Stomach smooth muscle (tissue), 2 donors: ENCODE measurements around the gene GALNT18.

Source experiments
- H3K27ac ChIP-seq: one replicate; pipeline ENCODE4 v1.7.0; 2013; ENCODE audit warnings: mild to moderate bottlenecking, low read length, inconsistent platforms
- H3K27me3 ChIP-seq, 2 donors: one replicate each; pipeline ENCODE4 v1.7.0; 2013; ENCODE audit warnings: low read length in 2 of 2; ENCODE audit not compliant: insufficient read depth in 2 of 2, control insufficient read depth in 1 of 2
- H3K36me3 ChIP-seq, 2 donors: one replicate each; pipeline ENCODE4 v1.7.0; 2013; ENCODE audit warnings: low read length in 2 of 2; ENCODE audit not compliant: control insufficient read depth in 2 of 2, insufficient read depth in 2 of 2
- H3K4me1 ChIP-seq: one replicate; pipeline ENCODE4 v1.7.0; 2013; ENCODE audit warnings: low read length; ENCODE audit not compliant: control insufficient read depth, insufficient read depth
- H3K4me3 ChIP-seq, 2 donors: one replicate each; pipeline ENCODE4 v1.7.0; 2013; ENCODE audit warnings: low read length in 2 of 2
- H3K9ac ChIP-seq, 2 donors: one replicate each; pipeline ENCODE4 v1.7.0; 2013; ENCODE audit warnings: low read length in 2 of 2, mild to moderate bottlenecking in 1 of 2
- H3K9me3 ChIP-seq, 2 donors: one replicate each; pipeline ENCODE4 v1.7.0; 2013; ENCODE audit warnings: low read length in 2 of 2; ENCODE audit not compliant: control insufficient read depth in 2 of 2
- donor health status: healthy.
- donor health status: Pancreatic carcinoma.

The GALNT18 gene

DNA sequence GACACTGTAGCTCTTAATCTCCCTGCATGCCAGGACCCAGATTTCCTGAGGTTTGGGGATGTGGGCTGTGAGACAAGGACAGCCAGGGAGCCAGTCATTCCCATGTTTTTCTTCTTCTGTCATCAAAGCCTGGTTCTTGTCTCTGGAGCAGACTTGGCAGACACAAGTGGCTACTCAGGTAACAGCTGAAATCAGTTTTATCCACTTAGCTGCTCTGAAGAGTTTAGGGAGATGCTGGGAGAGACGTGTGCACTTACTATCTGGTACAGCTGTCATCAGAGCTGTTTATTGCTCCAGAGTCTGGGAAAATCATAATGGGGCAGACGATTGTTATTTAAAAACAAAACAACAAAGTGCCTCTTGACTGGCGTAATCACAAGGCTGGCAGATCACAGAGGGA lies 325.4 kb downstream of the GALNT18 start:
- Histone ChIP-seq H3K9ac (no peak overlapping the region), H3K36me3 (peaks cover 0 to 2% of the 10 kb centered on the region in 2 donors), H3K9me3 (no peaks in the 10 kb centered on the region), H3K27me3 (no peaks in the 10 kb centered on the region), H3K27ac (no peak overlapping the region), H3K4me1 (no peaks in the 10 kb centered on the region), H3K4me3 (no peak overlapping the region)

DNA sequence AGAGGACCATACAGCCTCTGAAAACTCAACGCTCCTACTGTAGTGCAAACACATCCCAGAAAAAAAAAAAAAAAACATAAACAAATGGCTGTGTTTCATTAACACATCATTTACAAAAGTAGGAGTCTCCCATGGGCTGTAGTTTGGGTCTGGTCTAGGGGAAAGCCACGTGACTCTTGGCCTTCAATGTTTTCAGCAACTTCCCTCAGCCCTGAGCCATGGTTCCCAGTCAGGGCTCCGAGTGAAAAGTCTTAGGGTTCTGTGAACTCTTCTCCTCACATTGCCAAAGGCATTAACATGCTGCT lies 327.3 kb downstream of the GALNT18 start:
- Histone ChIP-seq H3K27ac (no peak overlapping the region), H3K4me1 (no peaks in the 10 kb centered on the region), H3K36me3 (peaks cover 0 to 2% of the 10 kb centered on the region in 2 donors), H3K4me3 (no peak overlapping the region), H3K9ac (no peak overlapping the region), H3K9me3 (no peaks in the 10 kb centered on the region), H3K27me3 (no peaks in the 10 kb centered on the region)

DNA sequence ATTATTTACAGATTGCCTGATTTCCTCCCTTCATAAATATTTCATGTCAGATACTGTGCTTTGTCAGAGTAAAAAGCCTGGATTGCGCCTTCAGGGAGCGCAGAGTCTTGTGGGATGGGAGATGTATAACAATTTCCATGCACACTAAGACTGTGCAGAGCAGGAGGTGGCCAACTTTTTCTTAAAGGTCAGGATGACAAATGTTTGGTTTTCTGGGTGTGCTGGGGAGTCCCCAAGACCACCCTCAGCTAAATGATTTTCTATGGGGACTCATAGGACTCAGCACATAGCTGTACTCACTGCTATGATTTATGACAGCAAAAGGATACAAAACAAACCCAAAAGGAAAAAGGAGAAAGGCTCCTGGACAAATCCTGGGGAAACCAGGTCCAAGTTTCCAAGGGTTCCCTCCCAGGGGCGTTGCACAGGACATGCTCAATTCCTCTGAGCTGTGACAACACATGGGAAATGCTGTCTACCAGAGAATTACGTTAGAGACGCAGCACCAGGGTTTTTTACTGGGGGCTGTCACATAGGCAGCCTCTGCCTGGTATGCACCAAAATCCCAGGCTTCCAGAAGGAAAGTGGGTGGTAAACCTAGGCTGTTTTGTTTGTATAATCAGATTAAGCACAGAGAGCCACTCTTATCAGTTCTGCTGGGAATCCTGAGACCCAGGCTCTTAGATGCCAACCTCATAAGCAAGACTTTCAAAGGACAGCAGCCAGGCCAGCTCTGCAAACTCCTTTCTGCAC lies 327.8 kb downstream of the GALNT18 start:
- peaks cover 0 to 2% of the 10 kb centered on the region in 2 donors for H3K36me3 ChIP-seq
- H3K4me3 ChIP-seq: no peak overlapping the region
- H3K27me3 ChIP-seq: no peaks in the 10 kb centered on the region
- H3K27ac ChIP-seq: no peak overlapping the region
- no peak overlapping the region for H3K9ac ChIP-seq
- H3K9me3 ChIP-seq: no peaks in the 10 kb centered on the region
- H3K4me1 ChIP-seq: no peaks in the 10 kb centered on the region

GRCh38 chr11:11292839-11293238 lies 329.0 kb downstream of the GALNT18 start:
- Histone ChIP-seq H3K4me1 (no peaks in the 10 kb centered on the region), H3K4me3 (no peak overlapping the region), H3K9me3 (no peaks in the 10 kb centered on the region), H3K27ac (no peak overlapping the region), H3K36me3 (peaks cover 0 to 2% of the 10 kb centered on the region in 2 donors), H3K9ac (no peak overlapping the region), H3K27me3 (no peaks in the 10 kb centered on the region)

- Histone ChIP-seq H3K9ac (no peak overlapping the region), H3K4me1 (no peaks in the 10 kb centered on the region), H3K36me3 (peaks cover 0 to 2% of the 10 kb centered on the region in 2 donors), H3K27ac (no peak overlapping the region), H3K4me3 (no peak overlapping the region), H3K27me3 (no peaks in the 10 kb centered on the region), H3K9me3 (no peaks in the 10 kb centered on the region)
Observed at GRCh38 chr11:11291041-11292015, 330.5 kb downstream of the GALNT18 start.

GRCh38 chr11:11290354-11290753 lies 331.5 kb downstream of the GALNT18 start:
- H3K9ac ChIP-seq: no peak overlapping the region
- peaks cover 0 to 2% of the 10 kb centered on the region in 2 donors for H3K36me3 ChIP-seq
- no peaks in the 10 kb centered on the region for H3K27me3 ChIP-seq
- H3K4me1 ChIP-seq: no peaks in the 10 kb centered on the region
- no peak overlapping the region for H3K27ac ChIP-seq
- H3K9me3 ChIP-seq: no peaks in the 10 kb centered on the region
- no peak overlapping the region for H3K4me3 ChIP-seq

DNA sequence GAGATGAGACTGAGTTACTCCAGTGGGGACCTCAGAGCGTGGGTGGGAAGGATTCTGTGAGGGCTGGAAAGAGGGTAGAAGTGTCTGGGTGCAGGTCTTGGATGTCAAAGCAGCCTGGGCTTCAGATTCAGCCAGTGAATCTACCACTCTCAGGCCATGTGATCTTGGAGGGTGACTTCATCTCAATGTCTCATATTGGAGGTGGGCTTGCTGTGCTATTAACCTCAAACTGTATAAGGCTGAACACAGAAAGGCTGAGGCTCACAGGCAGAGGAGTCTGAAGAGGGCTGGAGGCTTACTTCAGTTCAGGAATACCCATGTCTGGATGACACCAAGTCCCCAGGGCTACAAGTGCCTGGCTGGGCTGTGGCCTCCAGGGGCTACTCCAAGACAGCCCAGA lies 332.1 kb downstream of the GALNT18 start:
- Histone ChIP-seq H3K4me3 (no peak overlapping the region), H3K9ac (no peak overlapping the region), H3K27me3 (no peaks in the 10 kb centered on the region), H3K4me1 (no peaks in the 10 kb centered on the region), H3K27ac (no peak overlapping the region), H3K9me3 (no peaks in the 10 kb centered on the region), H3K36me3 (peaks cover 0 to 2% of the 10 kb centered on the region in 2 donors)

DNA sequence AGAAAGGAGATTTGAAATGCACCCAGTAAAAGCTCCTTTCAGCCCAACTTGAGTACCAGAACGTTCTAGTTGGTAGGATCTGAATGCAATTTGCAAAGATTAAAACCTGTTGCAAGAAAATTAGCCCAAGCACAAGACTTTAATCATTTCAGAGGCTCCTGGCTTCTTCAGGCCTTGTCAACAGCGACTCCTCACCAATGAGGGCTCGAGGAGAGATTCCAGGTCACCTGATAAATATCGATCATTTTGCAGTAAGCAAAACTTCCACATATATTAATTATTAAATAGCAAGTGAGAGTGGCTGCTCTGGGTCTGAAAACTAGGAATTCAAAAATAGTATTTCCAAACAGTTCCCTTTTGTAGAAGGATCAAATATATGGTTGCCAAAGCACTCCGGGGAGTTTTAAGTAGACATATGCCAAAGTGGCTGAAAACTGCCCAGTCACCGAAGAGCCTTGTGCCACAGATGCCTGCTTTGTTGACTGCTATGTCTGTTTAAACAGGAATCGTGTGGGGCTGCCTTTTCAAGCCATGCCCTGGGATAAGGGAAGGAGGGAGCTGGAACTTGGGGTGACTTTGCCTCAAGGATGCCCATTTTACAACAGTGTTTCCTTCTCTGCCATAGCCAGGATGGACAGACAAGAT lies 332.7 kb downstream of the GALNT18 start:
- H3K4me1 ChIP-seq: no peaks in the 10 kb centered on the region
- H3K27me3 ChIP-seq: no peaks in the 10 kb centered on the region

DNA sequence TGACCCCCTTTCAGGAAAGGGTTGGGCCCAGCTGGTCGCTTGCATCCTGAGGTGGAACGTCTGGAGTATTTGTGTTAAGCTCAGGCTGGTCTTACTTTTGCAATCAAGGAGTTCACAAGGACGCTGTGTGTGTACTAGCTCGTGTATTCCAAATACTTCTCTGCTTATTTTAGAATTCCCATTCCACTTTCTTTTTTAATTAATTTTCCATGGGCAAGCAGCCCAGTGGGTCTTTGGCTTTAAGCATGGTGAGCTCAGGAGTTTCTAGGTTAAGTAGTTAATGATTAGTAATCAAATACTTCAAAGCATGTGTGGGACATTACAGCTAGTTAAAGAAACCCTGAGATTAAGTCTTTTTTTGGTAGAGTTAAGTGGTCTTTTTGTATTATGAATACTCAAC lies 337.3 kb downstream of the GALNT18 start:
- no peaks in the 10 kb centered on the region for H3K36me3 ChIP-seq
- H3K27me3 ChIP-seq: no peaks in the 10 kb centered on the region
- H3K9me3 ChIP-seq: no peaks in the 10 kb centered on the region
- H3K9ac ChIP-seq: no peak overlapping the region
- H3K4me1 ChIP-seq: no peaks in the 10 kb centered on the region
- H3K4me3 ChIP-seq: no peak overlapping the region
- no peak overlapping the region for H3K27ac ChIP-seq

More for the DNA sequence above, 332.7 kb downstream of the GALNT18 start:
- Histone ChIP-seq H3K4me3 (no peak overlapping the region), H3K27ac (no peak overlapping the region), H3K9ac (no peak overlapping the region), H3K9me3 (no peaks in the 10 kb centered on the region), H3K36me3 (peaks cover 0 to 2% of the 10 kb centered on the region in 2 donors)

DNA sequence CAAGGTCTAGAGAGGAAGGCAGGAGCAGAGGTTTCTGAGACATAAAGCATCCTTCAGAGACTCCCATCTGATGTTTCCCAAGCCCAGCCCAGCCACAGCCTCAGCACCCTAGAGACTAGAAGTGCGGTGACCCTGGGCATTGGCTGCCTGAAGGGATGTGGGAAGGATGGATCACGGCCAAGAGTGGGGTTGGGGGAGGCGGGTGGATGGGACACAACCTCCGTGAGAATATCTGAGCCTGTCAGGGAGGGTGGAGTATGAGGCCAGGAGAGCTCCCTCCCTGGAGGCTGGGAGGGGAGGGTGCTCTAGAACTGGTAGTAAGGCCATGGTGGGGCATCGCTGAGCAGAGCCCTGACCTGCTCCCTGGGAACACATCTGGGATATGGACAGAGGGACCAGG lies 340.2 kb downstream of the GALNT18 start:
- H3K4me3 ChIP-seq: no peak overlapping the region
- no peaks in the 10 kb centered on the region for H3K27me3 ChIP-seq

More for the DNA sequence above, 340.2 kb downstream of the GALNT18 start:
- Histone ChIP-seq H3K27ac (no peak overlapping the region), H3K4me1 (no peaks in the 10 kb centered on the region), H3K9me3 (no peaks in the 10 kb centered on the region), H3K9ac (no peak overlapping the region), H3K36me3 (no peaks in the 10 kb centered on the region)
